ENCODE results near the gene PMPCA. TPM values are rescaled to one million over a fixed set of nuclear protein-coding genes. Genes with fewer than 3 reads are reported as not detected.

PMPCA gene
- total RNA-seq (2014; rRNA removed; shearing (Covaris generic)), result 44.4 and 64.2 TPM in 2 replicates

GRCh38 chr9:136410500-136411287, at the start of gene PMPCA, which contains the start of gene ENTR1:
Gene PMPCA, plus strand, starts transcription at chr9:136410658. Its CDS starts 11 bp downstream, at chr9:136410669.
Gene ENTR1, minus strand, starts transcription at chr9:136410614. Its CDS starts 217 bp downstream, at chr9:136410397.
- DNase-seq (ENCODE audit: low spot score), result peak; percentile 88

GRCh38 chr9:136361047-136361753, 49.3 kb upstream of the PMPCA start:
- no peak for DNase-seq (ENCODE audit: low spot score)

- DNase-seq (ENCODE audit: low spot score), result no peak
Measured at GRCh38 chr9:136361754-136362449, 48.6 kb upstream of the PMPCA start.

GRCh38 chr9:136362450-136362784, 48.0 kb upstream of the PMPCA start:
- DNase-seq (ENCODE audit: low spot score), result no peak

GRCh38 chr9:136363106-136363948, 47.1 kb upstream of the PMPCA start, which contains the start of gene DNLZ:
Gene DNLZ, minus strand, starts transcription at chr9:136363744. Its CDS starts 30 bp downstream, at chr9:136363714.
- DNase-seq (ENCODE audit: low spot score), result peak; percentile 84

- DNase-seq (ENCODE audit: low spot score), result no peak
Measured at GRCh38 chr9:136363949-136364748, 46.3 kb upstream of the PMPCA start.

GRCh38 chr9:136364942-136365774, 45.3 kb upstream of the PMPCA start:
- no peak for DNase-seq (ENCODE audit: low spot score)

GRCh38 chr9:136365775-136366222, 44.7 kb upstream of the PMPCA start:
- DNase-seq (ENCODE audit: low spot score), result no peak

GRCh38 chr9:136366826-136367225, 43.6 kb upstream of the PMPCA start:
- no peak for DNase-seq (ENCODE audit: low spot score)

- no peak for DNase-seq (ENCODE audit: low spot score)
Measured at GRCh38 chr9:136367296-136368145, 42.9 kb upstream of the PMPCA start.

GRCh38 chr9:136368190-136368589, 42.3 kb upstream of the PMPCA start:
- DNase-seq (ENCODE audit: low spot score), result no peak

GRCh38 chr9:136370037-136370436, 40.4 kb upstream of the PMPCA start:
- no peak for DNase-seq (ENCODE audit: low spot score)

- no peak for DNase-seq (ENCODE audit: low spot score)
Measured at GRCh38 chr9:136370687-136371532, 39.5 kb upstream of the PMPCA start.

- DNase-seq (ENCODE audit: low spot score), result no peak
Measured at GRCh38 chr9:136371533-136371880, 39.0 kb upstream of the PMPCA start.

GRCh38 chr9:136372006-136372405, 38.5 kb upstream of the PMPCA start:
- no peak for DNase-seq (ENCODE audit: low spot score)

GRCh38 chr9:136372561-136373299, 37.7 kb upstream of the PMPCA start:
- peak; percentile 40 for DNase-seq (ENCODE audit: low spot score)

All from H4 (cell line).